OCI-LY1 (cell line): Measurements from ENCODE around the gene SLC25A29.

Experiments used
- H2AFZ ChIP-seq: fragments of 200-600 bp; sonication (generic), shearing (Covaris generic); 2 replicates; pipeline ENCODE4 v1.6.0; 2014; ENCODE audit warnings: antibody characterized with exemption, mild to moderate bottlenecking, low read length
- H3F3A ChIP-seq: fragments of 200-600 bp; sonication (generic), shearing (Covaris generic); 2 replicates; pipeline ENCODE4 v1.6.0; 2014; ENCODE audit warnings: mild to moderate bottlenecking, antibody characterized with exemption, low read length, moderate library complexity; ENCODE audit not compliant: insufficient read depth
- H3K27ac ChIP-seq: fragments of 200-600 bp; sonication (generic); 2 replicates; pipeline ENCODE4 v1.5.1; 2014; ENCODE audit warnings: low read length, mixed run types, mild to moderate bottlenecking, low read depth; ENCODE audit not compliant: poor library complexity, severe bottlenecking
- H3K27me3 ChIP-seq: fragments of 200-600 bp; sonication (generic); 2 replicates; pipeline ENCODE4 v1.6.0; 2014; ENCODE audit warnings: antibody characterized with exemption, mild to moderate bottlenecking, low read length, moderate library complexity; ENCODE audit not compliant: insufficient read depth
- H3K36me3 ChIP-seq: fragments of 200-600 bp; sonication (generic); 2 replicates; pipeline ENCODE4 v1.6.1; 2014; ENCODE audit warnings: mild to moderate bottlenecking, antibody characterized with exemption, low read length, moderate library complexity, mixed read lengths; ENCODE audit not compliant: insufficient read depth
- H3K4me1 ChIP-seq: fragments of 200-600 bp; sonication (generic); 2 replicates; pipeline ENCODE4 v1.5.1; 2014; ENCODE audit warnings: mild to moderate bottlenecking, low read length, moderate library complexity; ENCODE audit not compliant: insufficient read depth, severe bottlenecking
- H3K4me2 ChIP-seq: fragments of 200-600 bp; sonication (generic), shearing (Covaris generic); 2 replicates; pipeline ENCODE4 v1.6.1; 2014; ENCODE audit warnings: low read length
- H3K4me3 ChIP-seq: fragments of 200-600 bp; sonication (generic); 2 replicates; pipeline ENCODE4 v1.5.1; 2014; ENCODE audit warnings: low read length, low read depth, mild to moderate bottlenecking, mixed read lengths; ENCODE audit not compliant: poor library complexity, severe bottlenecking
- H3K79me2 ChIP-seq: fragments of 200-600 bp; shearing (Covaris generic); 2 replicates; pipeline ENCODE4 v1.6.1; 2016; ENCODE audit warnings: mixed run types, low read length, mixed read lengths; ENCODE audit not compliant: insufficient read depth
- H3K9ac ChIP-seq: fragments of 200-600 bp; sonication (generic), shearing (Covaris generic); 2 replicates; pipeline ENCODE4 v1.6.1; 2014; ENCODE audit warnings: mild to moderate bottlenecking, low read length, mixed read lengths
- H3K9me2 ChIP-seq: fragments of 200-600 bp; sonication (generic), shearing (Covaris generic); 2 replicates; pipeline ENCODE4 v1.6.1; 2014; ENCODE audit warnings: low read depth, mild to moderate bottlenecking, low read length, mixed read lengths
- H3K9me3 ChIP-seq: fragments of 200-600 bp; shearing (Covaris generic); 2 replicates; pipeline ENCODE4 v1.6.1; 2014; ENCODE audit warnings: low read length, mixed read lengths
- H4K20me1 ChIP-seq: fragments of 200-600 bp; sonication (generic), shearing (Covaris generic); 2 replicates; pipeline ENCODE4 v1.6.0; 2016; ENCODE audit warnings: mild to moderate bottlenecking, low read length; ENCODE audit not compliant: insufficient read depth
- CTCF ChIP-seq: fragments of 200-600 bp; sonication (generic), shearing (Covaris generic); IDR thresholded peaks from 2 replicates; pipeline ENCODE4 v1.5.1; 2017; ENCODE audit warnings: mild to moderate bottlenecking, antibody characterized with exemption, low read length, moderate library complexity, mixed read lengths
- EZH2 ChIP-seq: fragments of 200-600 bp; sonication (generic), shearing (Covaris generic); IDR thresholded peaks from 2 replicates; pipeline ENCODE4 v1.8.0; 2017; ENCODE audit warnings: borderline replicate concordance, mixed run types, mild to moderate bottlenecking, antibody characterized with exemption, low read length, moderate library complexity, mixed read lengths

Gene SLC25A29

GRCh38 chr14:100292301-100292775 is 13.9 kb downstream of the SLC25A29 start:
- no peaks in the 10 kb centered on the region for H3K9me2 ChIP-seq
- no peaks in the 10 kb centered on the region for H3K27me3 ChIP-seq
- H3K9ac ChIP-seq: no peak overlapping the region
- TF ChIP-seq CTCF (no peak), EZH2 (no peak)
- no peak overlapping the region for H3K4me2 ChIP-seq
- no peaks in the 10 kb centered on the region for H4K20me1 ChIP-seq
- H3K4me3 ChIP-seq: no peak overlapping the region
- no peak overlapping the region for H3K27ac ChIP-seq
- H3K79me2 ChIP-seq: no peaks in the 10 kb centered on the region
- H3K4me1 ChIP-seq: peaks cover 7% of the 10 kb centered on the region
- no peaks in the 10 kb centered on the region for H3K9me3 ChIP-seq
- no peaks in the 10 kb centered on the region for H3F3A ChIP-seq
- H3K36me3 ChIP-seq: no peaks in the 10 kb centered on the region
- H2AFZ ChIP-seq: no peak overlapping the region

DNA sequence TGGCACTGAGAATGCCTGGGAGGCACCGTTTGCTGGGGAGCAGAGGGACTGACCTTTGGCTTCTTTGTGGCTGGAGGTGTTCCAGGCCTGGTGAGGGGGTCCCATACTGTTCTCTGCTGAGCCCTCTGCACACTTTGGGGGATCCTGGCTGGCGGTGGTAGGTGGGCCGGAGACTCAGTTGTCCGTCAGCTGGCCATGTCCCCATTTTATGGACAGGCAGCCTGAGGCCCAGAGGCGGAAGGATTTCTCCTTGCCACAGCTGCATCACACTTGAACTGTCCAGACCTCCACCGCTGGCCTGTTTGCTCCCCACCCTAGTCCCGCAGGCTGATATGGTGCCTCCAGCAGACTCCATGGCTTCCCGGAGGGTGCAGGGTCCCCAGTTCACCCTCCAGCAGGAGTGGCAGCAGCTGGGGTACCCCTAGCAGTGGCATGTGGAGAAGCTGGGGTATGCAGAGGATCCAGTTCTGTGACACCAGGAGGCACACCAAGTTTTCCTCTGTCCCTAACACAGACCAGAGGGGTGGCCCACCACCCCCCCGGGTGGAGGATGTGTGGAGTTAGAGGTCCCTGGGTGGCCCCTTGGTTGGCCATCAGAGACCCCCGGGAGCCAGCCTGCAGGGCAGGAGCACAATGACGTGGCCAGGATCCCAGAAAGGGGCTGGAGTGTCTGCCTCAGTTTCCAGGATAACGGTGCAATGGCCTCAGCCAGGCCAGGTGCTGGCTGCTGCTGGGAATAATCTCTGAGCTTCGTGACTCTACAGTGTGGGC is 14.8 kb downstream of the SLC25A29 start:
- Histone ChIP-seq H3K4me2 (no peak overlapping the region), H3K4me3 (no peak overlapping the region), H3K27me3 (no peaks in the 10 kb centered on the region), H3K9me3 (no peaks in the 10 kb centered on the region), H3K9me2 (no peaks in the 10 kb centered on the region), H3K27ac (no peak overlapping the region), H3K36me3 (no peaks in the 10 kb centered on the region), H3K79me2 (no peaks in the 10 kb centered on the region), H2AFZ (no peak overlapping the region), H3K9ac (no peak overlapping the region), H4K20me1 (no peaks in the 10 kb centered on the region), H3K4me1 (no peaks in the 10 kb centered on the region), H3F3A (no peaks in the 10 kb centered on the region)
- TF ChIP-seq CTCF: no peak
- no peak for TF ChIP-seq EZH2

- Histone ChIP-seq H3K79me2 (no peaks in the 10 kb centered on the region), H3F3A (no peaks in the 10 kb centered on the region), H3K4me2 (no peak overlapping the region), H2AFZ (no peak overlapping the region), H3K27me3 (no peaks in the 10 kb centered on the region), H3K9me3 (no peaks in the 10 kb centered on the region), H3K27ac (no peak overlapping the region), H3K9me2 (no peaks in the 10 kb centered on the region), H3K9ac (no peak overlapping the region), H4K20me1 (no peaks in the 10 kb centered on the region), H3K4me3 (no peak overlapping the region), H3K36me3 (no peaks in the 10 kb centered on the region), H3K4me1 (peaks cover 3% of the 10 kb centered on the region)
- TF ChIP-seq CTCF (no peak), EZH2 (no peak)
These were observed 15.5 kb downstream of the SLC25A29 start for GRCh38 chr14:100290607-100291304.
